Activated naive CD8-positive, alpha-beta T cell treated with anti-CD3 and anti-CD28 coated beads, Interleukin-2, amount 50 U/mL, for 24 hours (primary cell): ENCODE data around the gene PIEZO2.

Experiments
- ATAC-seq: fragments of 150-1000 bp; cut with Tn5 transposase; one replicate; pipeline ENCODE4 v1.10.0; 2021
- DNase-seq: peaks from one replicate; pipeline ENCODE4 v3.0.0; 2021
- H3K27ac Mint-ChIP-seq: one replicate; pipeline ENCODE4 v1.8.0; 2021; ENCODE audit warnings: mild to moderate bottlenecking, mixed read lengths
- H3K27me3 Mint-ChIP-seq: one replicate; pipeline ENCODE4 v1.8.0; 2021; ENCODE audit warnings: mixed read lengths
- H3K36me3 Mint-ChIP-seq: one replicate; pipeline ENCODE4 v1.8.0; 2021; ENCODE audit warnings: low read depth, mixed read lengths
- H3K4me1 Mint-ChIP-seq: one replicate; pipeline ENCODE4 v1.8.0; 2021; ENCODE audit warnings: mixed read lengths
- H3K4me3 Mint-ChIP-seq: one replicate; pipeline ENCODE4 v1.8.0; 2021; ENCODE audit warnings: mild to moderate bottlenecking, moderate library complexity, mixed read lengths
- H3K9me3 Mint-ChIP-seq: one replicate; pipeline ENCODE4 v1.8.0; 2021; ENCODE audit warnings: mixed read lengths

Gene PIEZO2

GRCh38 chr18:10757946-10758345, 391.4 kb downstream of the PIEZO2 start:
- Mint-ChIP-seq H3K4me3 (no peak overlapping the region), H3K27me3 (no peaks in the 10 kb centered on the region), H3K27ac (no peak overlapping the region), H3K4me1 (no peaks in the 10 kb centered on the region), H3K9me3 (no peaks in the 10 kb centered on the region), H3K36me3 (no peaks in the 10 kb centered on the region)
- no peak for DNase-seq
- no peak for ATAC-seq

GRCh38 chr18:10757349-10757748, 392.0 kb downstream of the PIEZO2 start:
- Mint-ChIP-seq H3K27ac (no peak overlapping the region), H3K9me3 (no peaks in the 10 kb centered on the region), H3K4me3 (no peak overlapping the region), H3K27me3 (peaks cover 3% of the 10 kb centered on the region), H3K4me1 (no peaks in the 10 kb centered on the region), H3K36me3 (no peaks in the 10 kb centered on the region)
- ATAC-seq (no peak), DNase-seq (no peak)

GRCh38 chr18:10755855-10756254, 393.5 kb downstream of the PIEZO2 start:
- Mint-ChIP-seq H3K4me3 (no peak overlapping the region), H3K9me3 (no peaks in the 10 kb centered on the region), H3K4me1 (no peaks in the 10 kb centered on the region), H3K36me3 (no peaks in the 10 kb centered on the region), H3K27me3 (peaks cover 3% of the 10 kb centered on the region), H3K27ac (no peak overlapping the region)
- DNase-seq (no peak), ATAC-seq (no peak)

- Mint-ChIP-seq H3K4me1 (no peaks in the 10 kb centered on the region), H3K27ac (no peak overlapping the region)
- ATAC-seq: no peak
Observed at GRCh38 chr18:10754128-10754527, 395.2 kb downstream of the PIEZO2 start.

GRCh38 chr18:10752382-10752781, 397.0 kb downstream of the PIEZO2 start:
- Mint-ChIP-seq H3K9me3 (no peaks in the 10 kb centered on the region), H3K27me3 (peaks cover 3% of the 10 kb centered on the region), H3K4me3 (no peak overlapping the region), H3K4me1 (no peaks in the 10 kb centered on the region), H3K27ac (no peak overlapping the region), H3K36me3 (no peaks in the 10 kb centered on the region)
- DNase-seq: no peak
- no peak for ATAC-seq

More at GRCh38 chr18:10754128-10754527, 395.2 kb downstream of the PIEZO2 start:
- H3K27me3 Mint-ChIP-seq: peaks cover 3% of the 10 kb centered on the region
- no peak for DNase-seq
- H3K4me3 Mint-ChIP-seq: no peak overlapping the region
- H3K36me3 Mint-ChIP-seq: no peaks in the 10 kb centered on the region
- no peaks in the 10 kb centered on the region for H3K9me3 Mint-ChIP-seq

- no peaks in the 10 kb centered on the region for H3K36me3 Mint-ChIP-seq
- no peaks in the 10 kb centered on the region for H3K9me3 Mint-ChIP-seq
- no peaks in the 10 kb centered on the region for H3K4me1 Mint-ChIP-seq
- DNase-seq (no peak), ATAC-seq (no peak)
- peaks cover 3% of the 10 kb centered on the region for H3K27me3 Mint-ChIP-seq
- H3K27ac Mint-ChIP-seq: no peak overlapping the region
- H3K4me3 Mint-ChIP-seq: no peak overlapping the region
Observed at GRCh38 chr18:10751653-10752052, 397.7 kb downstream of the PIEZO2 start.

- DNase-seq (no peak), ATAC-seq (no peak)
- H3K4me1 Mint-ChIP-seq: no peaks in the 10 kb centered on the region
- H3K27ac Mint-ChIP-seq: no peak overlapping the region
- peaks cover 3% of the 10 kb centered on the region for H3K27me3 Mint-ChIP-seq
- no peaks in the 10 kb centered on the region for H3K36me3 Mint-ChIP-seq
- no peaks in the 10 kb centered on the region for H3K9me3 Mint-ChIP-seq
- no peak overlapping the region for H3K4me3 Mint-ChIP-seq
Observed at GRCh38 chr18:10750191-10751035, 399.0 kb downstream of the PIEZO2 start.

GRCh38 chr18:10748641-10749040, 400.7 kb downstream of the PIEZO2 start:
- ATAC-seq (no peak), DNase-seq (no peak)
- Mint-ChIP-seq H3K4me3 (no peak overlapping the region), H3K9me3 (no peaks in the 10 kb centered on the region), H3K4me1 (peaks cover 2% of the 10 kb centered on the region), H3K27me3 (peaks cover 3% of the 10 kb centered on the region), H3K36me3 (no peaks in the 10 kb centered on the region), H3K27ac (no peak overlapping the region)

- Mint-ChIP-seq H3K4me3 (no peak overlapping the region), H3K36me3 (no peaks in the 10 kb centered on the region), H3K27ac (no peak overlapping the region), H3K9me3 (no peaks in the 10 kb centered on the region), H3K4me1 (peaks cover 4% of the 10 kb centered on the region), H3K27me3 (no peaks in the 10 kb centered on the region)
- ATAC-seq: no peak
- DNase-seq: no peak
Observed at GRCh38 chr18:10745971-10746370, 403.4 kb downstream of the PIEZO2 start.

GRCh38 chr18:10745219-10745618, 404.1 kb downstream of the PIEZO2 start:
- no peaks in the 10 kb centered on the region for H3K36me3 Mint-ChIP-seq
- DNase-seq (no peak), ATAC-seq (no peak)
- peaks cover 4% of the 10 kb centered on the region for H3K4me1 Mint-ChIP-seq
- no peaks in the 10 kb centered on the region for H3K9me3 Mint-ChIP-seq
- no peak overlapping the region for H3K4me3 Mint-ChIP-seq
- H3K27ac Mint-ChIP-seq: no peak overlapping the region
- no peaks in the 10 kb centered on the region for H3K27me3 Mint-ChIP-seq

GRCh38 chr18:10743766-10744165, 405.6 kb downstream of the PIEZO2 start:
- no peak for DNase-seq
- H3K4me3 Mint-ChIP-seq: no peak overlapping the region
- H3K27me3 Mint-ChIP-seq: no peaks in the 10 kb centered on the region
- H3K9me3 Mint-ChIP-seq: no peaks in the 10 kb centered on the region
- H3K4me1 Mint-ChIP-seq: peaks cover 4% of the 10 kb centered on the region
- H3K36me3 Mint-ChIP-seq: no peaks in the 10 kb centered on the region
- ATAC-seq: no peak
- H3K27ac Mint-ChIP-seq: no peak overlapping the region

- no peak overlapping the region for H3K27ac Mint-ChIP-seq
- no peaks in the 10 kb centered on the region for H3K9me3 Mint-ChIP-seq
- no peaks in the 10 kb centered on the region for H3K27me3 Mint-ChIP-seq
- DNase-seq (no peak), ATAC-seq (no peak)
- peaks cover 4% of the 10 kb centered on the region for H3K4me1 Mint-ChIP-seq
- H3K36me3 Mint-ChIP-seq: no peaks in the 10 kb centered on the region
- no peak overlapping the region for H3K4me3 Mint-ChIP-seq
Observed at GRCh38 chr18:10739152-10739551, 410.2 kb downstream of the PIEZO2 start.

GRCh38 chr18:10736984-10737383, 412.4 kb downstream of the PIEZO2 start:
- Mint-ChIP-seq H3K27ac (no peak overlapping the region), H3K36me3 (no peaks in the 10 kb centered on the region), H3K27me3 (no peaks in the 10 kb centered on the region), H3K4me3 (no peak overlapping the region), H3K9me3 (no peaks in the 10 kb centered on the region), H3K4me1 (no peaks in the 10 kb centered on the region)
- DNase-seq: no peak
- no peak for ATAC-seq

- no peak overlapping the region for H3K4me3 Mint-ChIP-seq
- H3K4me1 Mint-ChIP-seq: no peaks in the 10 kb centered on the region
- ATAC-seq (no peak), DNase-seq (no peak)
- H3K36me3 Mint-ChIP-seq: no peaks in the 10 kb centered on the region
- no peak overlapping the region for H3K27ac Mint-ChIP-seq
- no peaks in the 10 kb centered on the region for H3K27me3 Mint-ChIP-seq
- no peaks in the 10 kb centered on the region for H3K9me3 Mint-ChIP-seq
Observed at GRCh38 chr18:10732990-10733389, 416.4 kb downstream of the PIEZO2 start.

- Mint-ChIP-seq H3K4me3 (no peak overlapping the region), H3K9me3 (no peaks in the 10 kb centered on the region), H3K36me3 (no peaks in the 10 kb centered on the region), H3K4me1 (peaks cover 3% of the 10 kb centered on the region), H3K27me3 (peaks cover 17% of the 10 kb centered on the region), H3K27ac (no peak overlapping the region)
- no peak for DNase-seq
- ATAC-seq: no peak
Observed at GRCh38 chr18:10727477-10727876, 421.9 kb downstream of the PIEZO2 start.
